Frontal cortex (tissue), 4 donors: ENCODE results near the gene SLIT3. TPM values are rescaled to one million over a fixed set of nuclear protein-coding genes. Genes with fewer than 3 reads are reported as not detected.
A peak's percentile ranks its signal among the peaks of the same experiment; 100 is the strongest.

ENCODE experiments used
- DNase-seq, 2 donors: peaks; one replicate each; pipeline ENCODE4 v3.0.0; 2012; ENCODE audit warnings: low spot score in 2 of 2
- FAIRE-seq: peaks from 2 replicates; lab custom pipeline; 2012; peaks lifted over from hg19 to GRCh38; lab: Jason Lieb, UNC
- total RNA-seq: library from RNA; depleted of rRNA; stranded (reverse); fragments of >200 nt; gene quantifications from one replicate; pipeline ENCODE4 v1.2.3, GENCODE V29; 2014
- donor health status: control.
- donor health status: control.
- donor health status: control.

The SLIT3 gene
- total RNA-seq, 1 donor from 2014 or later: 2.0 TPM

DNA sequence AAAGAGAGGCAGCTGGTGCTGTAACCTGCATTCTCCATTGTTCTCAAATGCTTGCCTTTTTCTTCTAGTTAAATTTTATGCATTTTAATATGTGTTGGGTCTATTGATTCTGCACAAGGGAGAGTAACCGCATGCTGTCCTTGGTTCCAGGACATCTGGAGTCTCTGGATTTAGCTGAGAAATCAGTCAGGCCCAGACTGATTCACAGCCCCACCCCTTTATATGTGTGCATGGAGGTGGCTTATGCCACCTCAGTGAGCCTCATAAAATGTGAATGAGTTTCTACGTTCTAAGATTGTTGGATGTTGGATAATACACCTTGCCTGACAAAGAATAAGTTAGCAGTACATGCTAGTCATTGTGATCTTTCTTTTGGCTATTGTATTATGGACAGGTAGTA is 611.7 kb downstream of the SLIT3 start:
- FAIRE-seq: no peak

DNA sequence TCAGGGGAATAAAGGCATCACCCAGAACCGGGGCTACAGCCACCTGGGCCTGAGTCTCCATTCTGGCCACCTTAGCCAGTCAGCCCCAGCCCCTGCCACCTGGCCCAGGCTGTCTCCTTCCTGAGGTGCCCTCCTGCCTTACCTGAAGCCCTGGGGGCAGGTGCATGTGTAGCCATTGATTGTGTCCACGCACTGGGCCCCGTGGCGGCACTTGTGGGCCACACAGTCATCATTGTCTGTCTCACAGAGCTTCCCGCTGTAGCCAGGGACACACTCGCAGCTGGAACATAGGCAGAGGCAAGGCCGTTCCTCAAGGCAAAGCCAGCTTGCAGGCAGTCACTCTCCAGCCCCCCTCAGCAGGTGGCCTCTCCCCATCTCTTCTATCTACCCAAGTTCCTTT is 614.1 kb downstream of the SLIT3 start:
- no peak for FAIRE-seq
- no peak for DNase-seq

More for the DNA sequence above, 611.7 kb downstream of the SLIT3 start:
- DNase-seq: no peak

DNA sequence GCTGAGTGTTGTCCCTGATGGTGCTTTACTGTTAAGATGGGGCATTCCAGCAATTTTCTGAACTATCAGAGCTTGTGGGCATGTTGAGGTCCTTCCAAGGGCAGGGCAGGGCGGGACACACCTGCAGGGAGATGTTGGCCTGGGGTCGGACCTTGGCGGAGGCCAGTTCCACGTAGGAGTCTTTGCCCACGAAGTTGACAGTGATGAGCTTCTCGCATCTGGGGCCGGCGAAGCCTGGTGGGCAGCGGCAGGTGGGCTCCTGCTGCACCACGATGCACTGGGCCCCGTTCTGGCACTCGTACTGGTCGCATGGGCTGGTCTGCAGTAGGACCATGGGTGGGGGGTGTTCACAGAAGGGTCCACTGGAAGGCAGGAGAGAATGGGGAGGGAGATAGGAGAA is 615.4 kb downstream of the SLIT3 start:
- no peak for FAIRE-seq
- no peak for DNase-seq

DNA sequence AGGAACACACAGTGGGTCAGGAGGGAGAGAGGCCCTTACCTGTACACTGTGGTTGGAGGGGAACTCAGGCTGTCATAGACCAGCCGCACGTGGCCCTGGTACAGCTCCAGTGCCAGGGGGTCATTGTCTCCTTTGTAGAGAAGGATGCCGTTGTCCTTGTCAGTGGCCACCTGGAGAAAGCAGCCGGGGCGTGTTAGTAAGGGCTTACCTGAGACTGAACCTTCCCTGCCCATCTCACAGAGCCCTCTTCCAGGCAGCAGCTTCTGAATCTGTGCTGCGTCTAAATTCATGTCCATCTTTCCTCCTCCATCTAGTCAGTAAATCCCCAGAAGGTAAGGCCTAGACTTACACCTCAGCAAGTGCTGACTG is 617.0 kb downstream of the SLIT3 start:
- FAIRE-seq: no peak

DNA sequence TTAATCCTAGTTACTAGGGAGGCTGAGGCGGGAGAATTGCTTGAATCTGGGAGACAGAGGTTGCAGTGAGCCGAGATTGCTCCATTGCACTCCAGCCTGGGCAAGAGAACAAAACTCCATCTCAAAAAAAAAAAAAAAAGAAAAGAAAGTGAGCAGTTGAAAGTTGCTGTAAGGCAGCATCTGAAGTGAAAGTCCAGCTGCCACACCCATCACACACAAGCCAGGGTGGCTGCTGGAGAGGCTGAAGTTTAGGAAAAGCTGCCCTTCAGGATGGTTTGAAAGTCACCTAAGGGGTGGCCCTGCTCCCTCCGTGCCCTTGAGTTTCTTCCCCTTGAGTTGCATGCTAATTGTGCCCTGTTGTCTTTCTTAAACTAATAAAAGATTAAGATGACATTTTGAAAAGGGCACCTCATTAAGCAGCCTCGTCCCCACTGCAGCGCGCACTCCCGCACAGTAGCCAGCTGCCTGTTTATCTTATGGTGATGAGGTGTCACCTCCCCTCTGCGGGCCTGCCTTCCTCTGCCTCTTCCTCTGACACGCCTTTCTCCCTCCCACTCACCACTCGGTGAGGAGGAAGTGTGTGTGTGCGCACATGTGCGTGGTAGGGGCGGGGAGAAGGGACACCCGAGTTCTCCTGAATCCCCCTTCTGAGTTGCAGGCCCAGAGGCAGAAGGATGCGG is 617.6 kb downstream of the SLIT3 start:
- FAIRE-seq (no peak), DNase-seq (peak in 1 of 2 donors; percentile 21)

More for the DNA sequence above, 617.0 kb downstream of the SLIT3 start:
- no peak for DNase-seq

DNA sequence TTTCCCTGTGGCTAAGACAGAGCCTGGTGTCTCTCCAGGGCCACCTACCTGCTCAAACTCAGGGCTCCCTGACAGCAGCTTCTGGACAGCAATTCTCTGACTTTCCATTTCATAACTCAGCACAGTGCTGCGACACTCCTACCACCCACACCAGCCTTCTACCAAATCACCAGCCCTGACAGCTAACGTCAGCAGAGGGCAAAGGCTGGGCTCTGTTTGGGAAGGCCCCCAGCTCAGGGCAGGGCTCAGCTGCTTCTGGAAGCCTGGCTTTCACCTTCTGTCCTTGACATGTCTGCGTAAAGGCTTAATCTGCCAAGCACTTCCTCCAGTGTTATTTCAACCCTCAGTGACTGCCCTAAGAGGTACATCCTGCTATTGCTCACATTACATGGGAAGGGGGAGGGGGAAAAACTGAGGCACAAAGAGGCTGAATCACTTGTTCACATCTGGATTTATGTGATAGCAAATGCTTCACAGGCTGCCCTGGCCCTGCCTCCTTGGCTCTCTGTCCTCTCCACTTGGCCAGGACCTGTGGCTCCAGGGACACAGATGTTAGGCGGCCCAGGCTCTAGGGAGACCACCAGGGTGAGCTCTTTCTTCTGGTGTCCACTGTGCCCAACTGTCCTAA is 619.3 kb downstream of the SLIT3 start:
- DNase-seq (no peak), FAIRE-seq (no peak)

DNA sequence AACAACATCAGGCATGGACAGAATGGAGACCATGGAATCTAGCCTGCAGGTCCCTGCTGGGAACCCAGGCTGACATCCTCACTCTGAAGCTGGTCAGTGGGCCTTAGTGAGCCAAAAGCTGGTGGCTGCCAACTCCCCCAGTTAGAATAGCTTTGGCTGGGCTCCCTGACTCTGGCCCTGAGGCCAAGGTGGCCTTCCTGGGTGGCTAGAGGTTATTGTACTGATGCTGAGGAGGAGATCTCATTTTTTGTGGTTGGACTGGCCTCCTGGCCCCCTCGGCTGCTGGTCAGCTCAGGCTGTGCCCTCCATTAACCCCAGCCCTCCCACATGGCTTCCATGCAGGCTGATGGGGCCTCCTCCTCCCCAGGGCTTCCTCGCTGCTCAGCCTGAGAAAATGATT is 620.5 kb downstream of the SLIT3 start:
- DNase-seq (no peak), FAIRE-seq (no peak)

DNA sequence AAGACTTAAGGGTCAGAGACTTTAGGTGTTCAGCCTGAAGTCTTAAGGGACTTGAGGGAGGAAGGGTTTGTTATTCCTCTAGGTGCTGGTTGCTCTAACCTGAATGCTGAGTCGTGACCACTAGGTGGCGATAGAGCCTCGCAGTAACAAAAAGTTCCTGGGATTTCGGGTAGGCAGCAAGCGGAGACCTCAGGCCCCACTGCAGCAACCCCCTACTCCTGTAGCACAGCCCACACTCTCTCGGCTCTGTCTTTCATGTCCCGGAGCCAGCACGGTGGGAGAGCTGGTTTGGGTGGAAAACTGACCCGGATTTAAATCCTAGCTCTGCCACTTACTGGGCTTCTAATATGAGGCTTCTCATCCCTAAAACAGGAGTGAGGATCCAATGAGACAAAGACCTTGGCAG is 621.4 kb downstream of the SLIT3 start:
- DNase-seq: peak; percentile 48 to 65
- FAIRE-seq: no peak

DNA sequence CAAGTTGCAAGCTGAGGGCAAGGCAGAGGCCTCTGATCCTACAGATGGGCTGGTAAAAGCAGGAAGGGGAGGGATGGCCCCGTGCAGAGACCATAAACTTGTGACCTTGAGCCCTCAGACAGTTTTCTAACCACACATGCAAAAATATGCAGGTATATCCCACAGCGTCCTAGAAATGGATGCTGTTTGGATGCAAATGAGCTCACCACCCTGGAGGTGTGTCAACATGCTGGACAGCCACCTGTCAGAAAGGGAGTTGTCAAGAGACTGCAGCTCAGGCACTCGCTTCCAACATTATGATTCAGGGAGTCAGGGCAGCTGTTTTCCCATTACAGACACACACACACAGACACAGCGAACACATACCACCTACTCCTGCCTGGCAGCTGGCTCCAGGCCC is 624.4 kb downstream of the SLIT3 start:
- no peak for FAIRE-seq
- no peak for DNase-seq

DNA sequence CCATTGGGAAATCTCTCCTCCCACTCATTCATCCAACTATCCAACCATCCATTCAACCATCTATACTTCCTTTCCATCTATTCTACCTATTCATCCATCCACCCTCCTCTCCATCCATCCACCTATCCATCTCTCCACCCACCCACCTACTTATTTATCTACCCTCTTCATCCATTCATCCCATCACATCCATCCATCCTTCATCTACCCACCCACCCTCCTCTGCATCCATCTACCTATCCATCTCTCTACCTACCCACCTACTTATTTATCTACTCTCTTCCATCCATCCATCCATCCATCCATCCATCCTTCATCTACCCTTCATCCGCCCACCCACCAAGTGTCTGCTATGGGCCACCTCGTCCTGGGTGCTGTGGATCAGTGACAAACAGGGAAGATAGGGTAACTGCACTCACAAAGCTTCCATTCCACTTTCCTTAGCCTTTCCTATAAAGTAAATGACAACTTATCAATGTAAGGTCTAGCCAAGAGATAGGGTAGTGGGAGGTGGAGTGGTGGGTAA is 625.0 kb downstream of the SLIT3 start:
- no peak for FAIRE-seq
- no peak for DNase-seq

DNA sequence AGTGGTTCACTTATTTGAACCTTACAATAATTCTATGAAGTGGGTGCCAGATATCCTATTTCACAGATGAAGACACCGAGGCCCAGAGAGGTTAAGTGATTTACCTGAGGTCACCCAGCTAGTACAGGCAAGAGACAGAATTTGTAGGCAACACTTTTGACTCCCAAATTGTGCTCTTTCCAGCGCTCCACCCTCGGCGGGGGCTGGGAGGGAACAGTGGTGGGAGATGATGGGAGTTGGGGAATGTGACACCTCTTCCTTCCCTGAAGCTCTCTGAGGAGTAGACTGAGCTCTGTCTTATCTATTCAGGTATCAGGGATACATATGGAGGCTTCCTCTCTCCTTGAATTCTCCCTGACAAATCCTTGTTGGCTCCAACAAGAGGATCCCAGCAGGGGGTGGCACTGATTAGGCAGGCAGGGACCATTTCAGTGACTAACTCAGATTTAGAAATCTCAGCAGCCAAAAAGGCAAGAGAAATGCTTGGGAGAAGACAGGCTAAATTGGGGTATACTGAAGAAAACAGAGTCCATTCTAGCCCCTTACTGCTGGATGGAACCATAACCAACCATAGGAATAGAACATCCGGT is 626.0 kb downstream of the SLIT3 start:
- DNase-seq (no peak), FAIRE-seq (no peak)

DNA sequence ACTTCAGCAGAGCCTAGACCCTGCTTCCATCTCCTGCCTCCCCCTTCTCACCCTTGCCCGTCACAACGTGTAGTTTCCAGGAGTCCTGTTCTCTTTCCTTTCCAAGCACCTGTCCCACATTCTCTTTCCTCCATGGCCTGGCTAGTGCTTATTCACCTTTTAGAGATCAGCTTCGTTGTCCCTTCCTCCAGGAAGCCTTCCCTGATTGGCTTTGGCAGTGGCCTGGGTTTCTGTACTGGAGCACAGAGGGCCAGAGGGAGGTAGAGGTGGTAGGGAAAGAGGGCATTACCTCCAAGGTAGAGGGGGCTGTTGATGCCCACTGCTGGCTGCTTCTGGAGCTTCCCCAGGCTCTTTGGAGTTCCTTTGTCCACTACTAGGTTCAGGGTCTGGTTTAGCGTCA is 628.1 kb downstream of the SLIT3 start:
- FAIRE-seq: no peak
- DNase-seq: no peak

DNA sequence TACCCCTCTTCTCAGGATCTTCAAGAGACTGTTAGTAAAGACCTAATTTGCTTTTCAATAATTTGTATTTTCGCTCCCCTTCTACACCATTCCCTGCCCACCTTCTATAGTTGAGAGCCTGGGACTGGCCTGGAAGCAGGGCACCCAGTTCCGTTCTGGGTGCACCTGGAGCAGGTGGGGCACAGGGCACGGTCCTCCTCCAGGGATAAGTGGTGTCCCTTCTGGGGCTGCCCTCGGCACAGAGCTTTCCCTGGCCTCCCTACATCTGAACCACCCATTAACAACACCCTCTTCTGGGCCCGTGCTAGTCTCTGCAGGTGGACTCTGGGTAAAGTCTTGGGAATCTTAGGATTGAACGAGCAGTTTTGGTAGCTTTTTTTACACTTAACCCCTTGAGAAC is 628.9 kb downstream of the SLIT3 start:
- DNase-seq: no peak
- FAIRE-seq: no peak

DNA sequence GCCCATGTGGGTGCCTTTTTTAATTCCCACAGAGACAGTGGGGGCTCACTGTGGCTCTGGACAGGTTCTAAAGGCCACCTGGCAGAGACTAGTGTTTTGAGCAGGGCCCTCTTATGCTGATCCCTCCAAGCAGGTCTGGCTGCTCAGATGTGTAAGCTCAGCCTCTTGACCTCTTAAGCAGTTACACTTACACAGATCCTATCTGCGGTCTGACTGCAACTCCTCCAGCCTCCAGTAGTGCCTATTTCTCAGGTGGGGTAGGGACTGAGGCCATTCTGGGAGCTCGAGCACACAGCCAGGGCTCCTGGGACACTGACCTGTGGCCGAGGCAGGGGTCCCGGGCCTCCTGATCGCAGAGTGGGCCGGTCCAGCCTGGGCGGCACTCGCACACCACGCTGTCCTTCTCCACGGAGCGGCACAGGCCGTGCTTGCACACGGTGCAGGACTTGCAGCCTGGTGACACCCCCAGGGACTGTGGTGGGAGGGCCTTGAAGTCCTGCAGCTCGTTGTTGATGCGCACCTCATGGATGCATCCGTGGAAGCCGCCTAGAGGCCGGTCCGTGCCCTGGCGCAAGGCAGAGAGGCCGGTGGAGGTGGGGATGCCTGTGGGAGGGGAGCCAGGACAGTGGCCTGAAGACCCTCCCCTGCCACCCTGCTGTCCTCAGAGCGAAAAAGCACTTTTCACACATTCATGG is 629.9 kb downstream of the SLIT3 start:
- no peak for DNase-seq
- FAIRE-seq: no peak

DNA sequence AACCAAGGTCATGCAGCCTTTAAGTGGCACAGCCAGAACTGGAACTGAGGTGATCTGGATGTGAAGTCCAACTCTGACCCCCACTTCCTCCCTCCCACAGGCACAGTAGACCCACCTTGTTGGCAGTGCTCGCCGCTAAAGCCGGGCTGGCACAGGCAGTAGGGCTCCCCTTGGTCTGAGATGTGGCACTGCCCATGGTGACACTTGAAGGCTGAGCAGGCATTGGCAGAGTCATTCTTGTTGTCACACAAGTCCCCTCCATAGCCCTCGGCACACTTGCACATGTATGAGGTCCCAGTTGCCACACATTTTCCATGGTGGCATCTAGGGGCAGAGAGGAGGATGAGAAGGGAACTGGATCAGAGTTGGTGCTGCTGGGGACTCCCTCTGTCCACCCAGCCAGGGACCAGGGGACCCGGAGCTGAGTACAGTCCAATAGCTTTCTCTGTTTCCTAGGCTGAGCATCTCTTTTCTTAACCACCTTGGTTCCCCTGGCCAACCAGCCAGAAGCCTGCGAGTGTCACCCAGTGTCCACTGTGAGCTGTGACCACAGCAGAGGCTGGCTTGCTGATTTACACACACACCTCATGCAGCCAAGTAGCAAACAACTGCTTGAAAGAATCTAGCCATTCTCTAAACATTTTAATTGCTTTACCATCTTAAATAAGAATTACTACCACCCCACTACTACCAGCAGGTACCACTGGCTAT is 631.1 kb downstream of the SLIT3 start:
- DNase-seq (no peak), FAIRE-seq (no peak)

DNA sequence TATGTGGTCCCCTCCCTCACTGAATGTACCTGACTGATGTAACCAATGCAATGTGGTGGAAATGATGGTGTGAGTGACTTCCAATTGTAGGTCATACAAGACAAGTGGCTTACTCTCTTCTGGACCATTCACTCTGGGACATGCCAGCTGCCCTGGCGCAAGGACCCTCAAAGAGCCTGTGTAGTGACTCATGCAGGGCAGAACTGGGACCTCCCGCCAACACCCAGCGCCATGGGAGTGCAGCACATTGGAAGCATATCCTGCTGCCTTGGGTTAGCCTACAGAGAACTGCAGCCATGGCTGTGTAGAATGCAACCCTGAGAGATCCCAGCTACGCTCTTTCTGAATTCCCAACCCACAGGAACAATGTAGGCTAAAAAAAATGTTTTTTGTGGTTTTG is 631.8 kb downstream of the SLIT3 start:
- no peak for FAIRE-seq

DNA sequence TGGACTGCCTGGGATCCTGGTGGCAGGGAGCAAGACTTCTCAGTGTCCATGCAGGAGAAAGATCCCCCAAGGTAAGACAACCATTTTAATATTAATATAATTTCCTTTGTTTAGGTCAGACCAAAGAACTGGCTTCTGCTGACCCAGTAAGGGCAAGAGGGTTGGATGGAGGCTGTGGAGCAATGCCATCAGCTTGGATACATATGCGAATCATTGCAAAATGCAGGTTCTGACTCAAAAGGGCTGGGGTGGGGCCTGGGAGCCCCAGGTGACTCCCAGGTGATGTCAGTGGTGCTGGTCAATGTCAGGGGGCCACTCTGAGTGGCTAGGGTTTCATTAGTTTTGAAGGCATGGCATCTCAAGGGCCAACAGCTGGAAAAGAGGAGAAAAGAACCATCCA is 632.9 kb downstream of the SLIT3 start:
- DNase-seq: no peak
- no peak for FAIRE-seq

More for the DNA sequence above, 631.8 kb downstream of the SLIT3 start:
- no peak for DNase-seq

DNA sequence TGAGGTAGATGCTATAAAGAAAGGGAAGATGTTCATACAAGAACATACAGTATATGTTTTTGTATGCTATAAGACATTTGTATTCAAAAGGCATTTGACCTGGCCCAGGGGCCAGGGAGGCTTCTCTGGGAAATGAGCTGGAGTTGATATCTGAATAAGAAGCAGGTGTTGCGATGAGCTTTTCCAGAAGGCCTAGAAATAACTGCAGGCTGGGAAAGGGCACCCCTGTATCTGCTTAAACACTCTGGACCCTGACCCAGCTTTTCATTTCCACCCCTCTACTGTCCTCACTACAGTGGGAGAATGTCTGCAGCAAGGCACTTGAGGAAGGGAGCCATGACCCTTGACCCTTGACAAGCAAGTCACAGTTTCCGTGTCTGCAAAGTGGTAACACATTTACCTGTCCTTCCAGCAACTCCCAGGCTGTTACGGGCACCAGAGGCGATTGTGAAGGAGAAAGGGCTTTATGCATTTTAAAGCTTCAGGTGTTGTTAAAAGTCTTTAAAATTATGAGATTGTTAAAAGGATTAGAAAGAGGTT is 633.6 kb downstream of the SLIT3 start:
- DNase-seq (no peak), FAIRE-seq (no peak)

DNA sequence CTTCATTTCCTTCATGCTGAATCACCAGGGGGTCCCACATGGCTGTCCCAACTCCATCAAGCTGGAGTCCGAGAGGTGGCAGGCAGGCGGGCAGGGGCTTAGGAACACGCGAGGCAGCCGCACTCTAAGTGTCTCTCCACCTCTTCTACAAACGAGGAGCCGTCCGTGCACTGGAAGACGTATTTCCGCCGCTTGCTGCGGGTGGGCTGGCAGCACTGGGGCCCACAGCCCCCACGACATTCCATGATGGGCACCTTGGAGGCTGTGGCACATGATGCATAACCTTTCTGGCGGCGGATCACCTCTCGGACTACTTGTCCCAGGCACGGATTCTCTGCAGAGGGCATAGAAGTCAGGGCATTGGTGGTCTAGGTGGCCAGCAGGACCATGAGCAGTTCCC is 634.6 kb downstream of the SLIT3 start:
- DNase-seq (no peak), FAIRE-seq (no peak)
